GM10248 (cell line): ENCODE data around the gene TRIM23.
"Not testable (repeated sequence)": the region's sequence is repeated elsewhere in the genome, so short reads cannot be mapped to it uniquely, and the experiment has no call there.

Source experiments
- CTCF ChIA-PET: fragments of 300-600 bp; sonication (Branson Sonifier 250); formaldehyde crosslinking; extraction: SDS; loops from one replicate; lab custom pipeline; 2021; ENCODE audit warnings: antibody characterized with exemption; lab: Yijun Ruan, JAX
- POLR2A ChIA-PET: fragments of 350-650 bp; sonication (Branson Sonifier 250); formaldehyde crosslinking; extraction: SDS; loops from one replicate; lab custom pipeline; 2020; ENCODE audit warnings: antibody characterized with exemption; lab: Yijun Ruan, JAX
- DNase-seq: peaks from one replicate; pipeline ENCODE4 v3.0.0; 2012; ENCODE audit errors: extremely low spot score
- TF ChIP-seq, protein P1 (sequence below): IDR thresholded peaks from 2 replicates; pipeline ENCODE4 v1.5.1; 2012; ENCODE audit warnings: mild to moderate bottlenecking, low read depth; ENCODE audit errors: extremely low read depth, missing control alignments, control extremely low read depth

Gene TRIM23

GRCh38 chr5:65623482-65623881 lies 651 bp downstream of the TRIM23 start:
- CTCF ChIA-PET: interaction anchor here (1.1 to 2.1 kb wide), 4 partner anchors 11 to 54 kb away, joined by 3 to 7 read pairs (median 5); no protein-coding TSS in a partner anchor
- POLR2A ChIA-PET: no interaction called here
- TF ChIP-seq, protein P1, sequence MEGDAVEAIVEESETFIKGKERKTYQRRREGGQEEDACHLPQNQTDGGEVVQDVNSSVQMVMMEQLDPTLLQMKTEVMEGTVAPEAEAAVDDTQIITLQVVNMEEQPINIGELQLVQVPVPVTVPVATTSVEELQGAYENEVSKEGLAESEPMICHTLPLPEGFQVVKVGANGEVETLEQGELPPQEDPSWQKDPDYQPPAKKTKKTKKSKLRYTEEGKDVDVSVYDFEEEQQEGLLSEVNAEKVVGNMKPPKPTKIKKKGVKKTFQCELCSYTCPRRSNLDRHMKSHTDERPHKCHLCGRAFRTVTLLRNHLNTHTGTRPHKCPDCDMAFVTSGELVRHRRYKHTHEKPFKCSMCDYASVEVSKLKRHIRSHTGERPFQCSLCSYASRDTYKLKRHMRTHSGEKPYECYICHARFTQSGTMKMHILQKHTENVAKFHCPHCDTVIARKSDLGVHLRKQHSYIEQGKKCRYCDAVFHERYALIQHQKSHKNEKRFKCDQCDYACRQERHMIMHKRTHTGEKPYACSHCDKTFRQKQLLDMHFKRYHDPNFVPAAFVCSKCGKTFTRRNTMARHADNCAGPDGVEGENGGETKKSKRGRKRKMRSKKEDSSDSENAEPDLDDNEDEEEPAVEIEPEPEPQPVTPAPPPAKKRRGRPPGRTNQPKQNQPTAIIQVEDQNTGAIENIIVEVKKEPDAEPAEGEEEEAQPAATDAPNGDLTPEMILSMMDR: no peak
- DNase-seq: no peak

DNA sequence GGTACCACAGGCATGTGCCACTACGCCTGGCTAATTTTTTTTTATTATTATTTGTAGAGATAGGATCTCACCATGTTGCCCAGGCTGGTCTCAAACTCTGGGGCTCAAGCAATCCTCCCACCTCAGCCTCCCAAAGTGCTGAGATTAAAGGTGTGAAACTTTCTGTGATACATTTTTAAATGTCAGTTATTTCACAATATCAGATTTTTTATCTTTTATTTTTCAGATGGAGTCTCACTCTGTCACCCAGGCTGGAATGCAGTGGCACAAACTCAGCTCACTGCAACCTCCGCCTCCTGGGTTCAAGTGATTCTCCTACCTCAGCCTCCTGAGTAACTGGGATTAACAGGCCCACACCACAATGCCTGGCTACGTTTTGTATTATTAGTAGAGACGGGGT lies 2.2 kb downstream of the TRIM23 start:
- POLR2A ChIA-PET, CTCF ChIA-PET, DNase-seq: not testable (repeated sequence)

GRCh38 chr5:65620021-65620420 lies 4.1 kb downstream of the TRIM23 start:
- ChIA-PET POLR2A (no interaction called here), CTCF (interaction anchor here (2.8 kb wide), 1 partner anchor 11 kb away, joined by 7 read pairs; no protein-coding TSS in a partner anchor)
- no peak for DNase-seq
- TF ChIP-seq, protein P1: no peak

- CTCF ChIA-PET: interaction anchor here (0.9 to 1.8 kb wide), 3 partner anchors 11 to 35 kb away, joined by 3 to 6 read pairs (median 5); partner anchors contain the start of gene TRIM23
- POLR2A ChIA-PET: interaction anchor here (0.7 kb wide), 1 partner anchor 42 kb away, joined by 3 read pairs; no protein-coding TSS in a partner anchor
- DNase-seq: no peak
- TF ChIP-seq, protein P1: no peak
Measured at GRCh38 chr5:65612298-65612907, 11.7 kb downstream of the TRIM23 start.

DNA sequence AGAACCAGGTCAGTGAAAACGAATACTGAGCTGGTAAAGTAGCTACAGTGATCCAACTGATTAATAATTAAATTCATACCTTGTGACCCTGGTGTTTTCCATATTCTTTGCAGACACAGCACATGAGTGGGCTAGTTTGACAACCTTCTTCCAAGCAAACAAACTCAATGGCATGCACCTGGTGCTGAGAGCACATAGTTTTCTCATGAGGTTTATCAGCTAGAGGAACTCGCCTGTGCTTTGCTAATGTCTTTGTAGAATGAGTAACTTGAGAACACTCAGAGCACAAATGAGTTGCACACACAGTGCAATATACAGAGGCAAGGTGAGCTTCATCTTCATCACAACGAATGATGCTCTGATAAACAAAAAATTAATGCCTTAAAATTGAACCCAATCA lies 12.6 kb downstream of the TRIM23 start:
- CTCF ChIA-PET: interaction anchor here (0.9 to 1.8 kb wide), 2 partner anchors 12 to 17 kb away, joined by 3 to 6 read pairs; partner anchors contain the start of gene TRIM23
- POLR2A ChIA-PET: no interaction called here
- TF ChIP-seq, protein P1: no peak
- DNase-seq: no peak

- CTCF ChIA-PET: not testable (repeated sequence)
Measured at GRCh38 chr5:65601761-65602160, 22.4 kb downstream of the TRIM23 start.

DNA sequence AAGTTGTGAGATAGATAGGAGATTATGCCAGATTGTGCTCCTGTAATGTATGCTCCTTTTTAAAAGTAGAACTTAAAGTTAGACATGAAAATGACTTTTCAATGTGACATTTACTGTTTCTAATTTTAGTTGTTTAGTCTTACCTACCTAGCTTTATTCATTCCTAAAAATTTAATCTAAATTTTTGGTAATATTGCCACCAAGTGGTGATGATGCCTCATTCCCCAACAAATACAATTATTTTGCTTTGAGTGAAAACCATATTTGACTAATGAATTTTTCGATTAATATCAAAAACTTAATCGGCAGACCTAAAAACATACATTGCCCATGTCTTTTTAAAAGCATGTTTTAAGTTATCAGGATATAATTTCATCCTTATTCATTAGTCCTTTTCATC lies 35.4 kb downstream of the TRIM23 start:
- TF ChIP-seq, protein P1: no peak
- POLR2A ChIA-PET: no interaction called here
- no peak for DNase-seq
- CTCF ChIA-PET: interaction anchor here (0.9 kb wide), 1 partner anchor 9 kb away, joined by 3 read pairs; no protein-coding TSS in a partner anchor

More at GRCh38 chr5:65601761-65602160, 22.4 kb downstream of the TRIM23 start:
- POLR2A ChIA-PET, DNase-seq: not testable (repeated sequence)
